HUDEP-2 (cell line): ENCODE measurements around the gene SLC38A11.
"Not testable (repeated sequence)": the region's sequence is repeated elsewhere in the genome, so short reads cannot be mapped to it uniquely, and the experiment has no call there.

ENCODE experiments used
- DNase-seq, 76 experiments: peaks; one replicate each; lab custom pipeline; 2025; ENCODE audit not compliant: unreplicated experiment in 76 of 76; lab: John Stamatoyannopoulos, UW

The SLC38A11 gene

DNA sequence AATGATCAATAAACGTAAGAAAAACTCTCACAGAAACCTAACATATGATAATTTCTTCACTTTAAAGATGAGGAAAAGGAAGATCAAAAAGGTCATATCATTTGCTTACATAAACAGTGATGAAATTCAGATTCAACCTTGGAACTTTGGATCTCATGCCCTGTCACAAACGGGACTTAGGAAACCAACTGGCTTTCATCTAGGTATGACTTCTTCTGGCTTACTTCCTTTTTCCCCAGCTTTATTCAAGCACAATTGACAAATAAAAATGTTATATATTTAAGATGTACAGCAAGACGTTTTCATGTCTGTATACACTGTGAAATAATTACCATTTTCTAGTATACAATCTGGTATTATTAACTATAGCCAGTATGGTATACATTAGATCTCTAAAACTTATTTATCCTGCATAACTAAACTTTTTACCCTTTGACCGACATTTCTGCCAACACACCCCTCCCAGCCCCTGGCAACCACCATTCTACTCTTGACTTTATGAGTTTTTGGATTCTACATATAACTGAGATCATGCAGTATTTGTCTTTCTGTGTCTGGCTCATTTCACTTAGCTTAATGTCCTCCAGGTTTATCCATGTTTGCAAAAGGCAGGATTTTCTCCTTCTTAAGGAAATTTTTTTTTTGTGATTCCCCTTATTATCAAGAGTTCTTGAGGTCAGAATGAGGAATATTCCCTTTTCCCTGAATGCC lies 67.7 kb downstream of the SLC38A11 start:
- no peak for DNase-seq

DNA sequence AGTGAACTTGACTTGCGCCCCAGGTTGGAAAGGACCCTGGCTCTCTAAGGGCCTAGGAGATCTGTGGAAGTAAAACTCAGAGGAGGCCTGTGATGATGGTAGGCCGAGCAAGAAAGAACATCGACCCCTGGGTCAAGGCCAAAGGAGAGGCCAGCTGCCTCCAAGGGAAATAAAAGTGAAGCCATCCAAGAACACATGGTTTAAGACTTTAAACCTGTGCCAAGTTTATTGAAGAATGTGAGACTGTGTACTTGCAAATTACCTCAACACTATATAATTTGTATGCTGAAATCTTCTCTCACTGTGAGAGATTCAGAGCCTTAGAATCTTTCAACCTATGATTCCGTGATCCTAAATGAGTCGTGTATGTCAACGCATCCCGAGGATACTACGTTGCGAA lies 73.0 kb downstream of the SLC38A11 start:
- DNase-seq: no peak

DNA sequence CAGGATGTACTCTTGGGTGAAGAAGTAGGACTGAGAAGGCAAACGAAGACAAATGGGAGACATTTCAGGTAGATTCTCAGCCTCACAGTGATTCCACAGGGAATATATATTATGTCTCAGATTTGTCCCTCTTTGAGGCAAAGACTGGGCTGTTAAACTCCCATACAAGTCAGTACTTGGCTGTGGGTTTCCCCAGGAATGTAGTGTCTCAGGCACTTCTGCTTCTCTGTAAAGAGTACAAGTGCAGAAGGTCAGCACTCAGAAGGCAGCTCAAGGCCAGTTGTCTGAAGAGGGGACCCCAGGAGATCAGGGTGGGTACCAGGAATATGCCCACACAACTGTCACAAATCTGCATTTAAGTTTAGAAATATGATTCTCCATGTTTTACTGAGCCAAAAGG lies 73.8 kb downstream of the SLC38A11 start:
- DNase-seq: no peak

DNA sequence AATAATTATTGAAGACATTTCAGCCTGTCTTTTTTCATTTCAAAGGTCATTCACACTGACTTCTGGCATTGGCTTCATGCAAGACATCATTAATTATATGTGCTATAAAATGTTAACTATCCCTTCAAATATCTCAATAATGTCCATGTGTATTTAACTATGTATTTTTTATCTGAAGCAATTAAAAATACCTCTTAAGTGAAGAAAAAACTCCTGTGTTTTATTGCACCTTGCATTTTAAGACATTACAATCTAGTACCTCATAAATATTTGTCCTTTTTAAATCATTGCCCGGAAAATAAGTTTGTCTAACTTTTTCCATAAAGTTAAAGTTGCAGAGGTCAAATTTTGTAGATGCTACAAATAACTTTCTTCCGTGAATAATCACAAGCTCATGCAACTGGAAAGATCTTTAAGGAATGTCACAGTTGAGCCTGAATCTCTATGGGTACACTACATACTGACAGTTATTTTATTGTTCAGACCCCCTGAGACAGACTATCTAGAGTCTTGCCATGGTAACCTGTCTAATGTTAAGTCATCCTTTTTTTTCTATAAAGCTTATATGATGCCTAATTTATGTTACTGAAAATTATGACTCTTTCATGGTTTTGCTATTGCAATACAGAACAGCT lies 75.3 kb downstream of the SLC38A11 start:
- DNase-seq: no peak

DNA sequence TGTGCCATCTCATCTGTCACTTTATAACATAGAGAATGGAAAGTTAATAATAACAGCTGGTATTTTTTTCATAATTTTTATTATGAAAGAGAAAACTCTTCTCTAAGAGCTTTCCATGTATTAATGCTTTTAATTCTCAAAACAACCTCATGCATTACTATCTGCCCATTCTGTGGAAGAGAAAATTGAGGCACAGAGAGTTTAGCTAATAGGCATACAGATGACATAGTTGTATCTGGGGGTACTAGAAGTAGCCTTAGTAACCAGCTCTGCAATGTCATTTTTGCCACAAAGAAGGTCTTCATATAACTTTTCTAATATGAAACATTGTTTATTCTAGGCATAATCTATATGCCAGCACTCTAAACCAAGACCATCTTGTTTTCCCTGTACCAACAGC lies 77.4 kb downstream of the SLC38A11 start:
- no peak for DNase-seq

DNA sequence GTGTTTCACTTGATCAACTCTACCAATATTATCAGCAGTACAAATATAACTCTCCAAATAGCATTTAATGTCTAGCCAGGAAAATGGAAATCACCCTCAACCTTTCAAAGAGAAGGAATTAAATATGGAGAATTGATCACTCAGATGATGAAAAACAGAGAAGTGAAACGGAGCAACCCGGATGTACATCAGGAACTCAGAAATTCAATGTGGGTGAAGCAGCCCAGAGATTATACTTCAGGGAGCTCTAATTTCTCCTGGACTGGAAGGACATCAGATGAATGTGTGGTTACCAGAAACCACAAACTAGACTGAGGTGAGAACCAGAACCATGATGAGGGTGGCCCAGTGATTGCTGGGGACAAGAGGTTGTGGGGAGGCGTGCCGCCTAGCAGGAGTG lies 78.2 kb downstream of the SLC38A11 start:
- DNase-seq: no peak

DNA sequence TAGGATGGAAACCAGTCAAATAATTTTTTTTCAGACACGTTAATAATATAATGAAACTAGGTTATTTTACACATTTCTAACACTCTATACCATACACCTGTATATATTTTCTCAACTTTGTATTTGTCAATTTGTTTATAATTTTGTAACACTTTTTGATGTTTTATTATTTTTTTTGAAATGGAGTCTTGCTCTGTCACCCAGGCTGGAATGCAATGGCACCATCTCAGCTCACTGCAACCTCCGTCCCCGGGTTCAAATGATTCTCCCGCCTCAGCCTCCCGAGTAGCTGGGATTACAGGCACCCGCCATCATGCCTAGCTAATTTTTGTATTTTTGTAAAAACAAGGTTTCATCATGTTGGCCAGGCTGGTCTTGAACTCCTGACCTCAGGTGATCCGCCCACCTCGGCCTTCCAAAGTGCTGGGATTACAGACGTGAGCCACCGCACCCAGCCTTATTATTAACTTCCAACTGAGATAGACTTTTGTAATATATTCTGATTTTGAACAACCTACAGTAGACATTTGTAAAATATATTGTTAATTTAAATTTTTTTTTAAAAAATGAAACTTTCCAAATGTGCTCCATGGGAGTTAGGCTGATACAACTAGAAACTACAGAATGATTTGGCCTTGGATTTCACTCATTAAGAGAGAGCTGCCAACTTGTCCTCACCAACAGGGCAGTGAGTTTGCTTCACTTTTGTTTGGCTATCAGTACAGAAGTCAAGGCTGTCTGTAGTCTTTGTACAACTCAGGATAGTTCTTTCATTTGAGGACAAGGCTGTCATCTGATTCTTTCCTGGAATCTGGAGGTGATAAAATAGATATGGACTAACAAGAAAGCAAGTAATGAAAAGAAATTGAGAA lies 79.8 kb downstream of the SLC38A11 start:
- DNase-seq: no peak

DNA sequence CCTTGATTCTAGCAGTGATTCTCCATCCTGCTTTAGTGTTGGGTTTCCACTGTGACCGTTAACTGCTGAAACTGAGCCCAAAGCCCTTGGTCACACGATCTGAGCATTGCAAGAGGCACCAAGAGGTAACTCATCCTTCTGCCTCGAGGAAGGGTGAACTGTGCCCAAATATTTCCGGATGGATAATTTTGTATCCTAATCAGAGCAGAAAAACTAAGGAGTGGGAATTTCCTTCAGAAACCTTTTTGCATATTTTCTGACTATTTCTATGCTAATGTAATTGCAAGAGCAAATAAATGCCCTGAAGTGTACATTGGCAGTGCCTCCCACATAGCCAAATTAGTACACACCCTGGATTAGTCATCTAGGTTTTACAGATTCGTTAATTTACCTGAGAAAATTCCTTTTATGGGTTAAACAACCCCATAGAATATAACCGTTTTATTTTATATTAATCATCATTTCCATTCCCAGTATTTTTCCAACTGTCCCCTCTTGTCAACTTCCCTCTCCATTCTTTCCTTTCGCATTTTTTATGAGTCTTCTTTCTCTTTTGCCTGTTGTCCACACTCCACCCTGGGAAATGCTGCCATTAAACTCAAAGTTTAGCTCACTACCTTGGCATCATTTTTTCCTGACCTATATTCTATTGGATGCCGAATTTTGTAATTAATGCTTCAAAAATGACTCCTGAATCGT lies 82.0 kb downstream of the SLC38A11 start:
- no peak for DNase-seq

DNA sequence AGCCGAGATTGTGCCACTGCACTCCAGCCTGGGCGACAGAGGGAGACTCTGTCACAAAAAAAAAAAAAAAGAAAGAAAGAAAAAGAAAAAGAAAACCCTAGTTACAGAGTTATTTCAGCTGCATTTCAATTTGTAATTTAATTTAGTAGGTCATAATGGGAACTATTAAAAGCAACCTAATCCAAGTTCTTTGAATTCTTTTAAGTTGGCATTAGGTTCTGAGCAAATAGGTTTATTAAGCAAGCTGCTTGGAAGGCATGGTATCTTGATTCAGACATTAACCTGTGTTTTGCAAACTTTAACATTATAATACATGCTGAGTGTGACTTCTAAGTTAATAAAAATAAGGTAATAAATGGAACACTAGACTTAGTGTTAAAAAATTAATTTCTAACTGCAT lies 83.9 kb downstream of the SLC38A11 start:
- DNase-seq: no peak

DNA sequence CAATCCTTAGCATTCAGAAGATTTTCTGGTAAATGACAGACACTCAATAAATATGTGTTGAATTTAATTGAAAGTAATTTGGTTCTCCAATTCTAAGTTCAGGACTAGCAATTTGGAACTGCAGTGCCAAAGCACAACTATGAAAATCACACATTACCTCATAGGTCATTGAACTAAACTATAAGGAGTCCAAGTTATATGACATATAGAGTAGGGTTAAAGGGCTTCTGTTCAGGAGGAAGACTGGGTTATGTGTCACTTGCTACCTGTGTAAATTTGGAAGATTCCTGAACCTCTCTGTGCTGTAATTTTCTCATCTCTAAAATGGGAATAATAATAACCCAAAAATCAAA lies 85.9 kb downstream of the SLC38A11 start:
- no peak for DNase-seq

DNA sequence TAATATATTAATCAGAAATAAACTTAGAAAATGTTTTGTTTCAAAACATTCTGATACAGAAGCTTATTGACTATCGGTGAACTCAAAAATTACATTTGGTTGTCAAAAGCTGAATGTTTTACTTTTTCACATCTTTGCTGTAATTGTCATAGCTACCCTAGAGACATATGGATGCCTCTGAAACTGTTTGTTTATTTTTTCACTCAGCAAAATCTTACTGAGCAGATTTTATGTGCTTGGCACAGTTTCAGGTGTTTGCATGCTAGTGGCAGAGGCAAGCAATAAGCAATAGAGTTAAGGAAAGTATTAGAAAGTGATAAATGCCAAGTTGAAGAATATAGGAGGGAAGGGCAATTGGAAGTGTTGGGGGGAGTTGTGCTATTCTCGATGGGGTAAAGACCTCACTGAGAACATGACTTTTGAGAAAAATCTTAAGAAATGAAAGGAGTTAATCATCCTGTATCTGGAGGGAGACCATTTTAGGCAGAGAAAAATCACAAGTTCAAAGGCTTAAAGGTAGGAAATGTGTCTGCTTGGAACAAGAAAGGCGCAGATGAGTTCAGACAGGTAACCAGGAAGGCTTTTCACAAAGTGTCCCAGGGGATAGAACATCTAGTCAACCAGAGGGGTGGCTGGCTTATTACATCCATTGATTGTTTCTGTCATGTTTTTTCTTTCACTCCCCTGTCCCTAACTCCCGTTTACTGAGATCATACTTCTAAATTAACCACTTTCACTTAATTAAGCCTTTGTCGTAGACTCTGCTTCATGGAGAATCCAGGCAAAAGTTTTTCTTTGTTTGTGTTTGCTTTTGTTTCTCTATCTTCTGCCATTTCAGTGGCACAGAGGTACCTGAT lies 86.5 kb downstream of the SLC38A11 start:
- DNase-seq: no peak

DNA sequence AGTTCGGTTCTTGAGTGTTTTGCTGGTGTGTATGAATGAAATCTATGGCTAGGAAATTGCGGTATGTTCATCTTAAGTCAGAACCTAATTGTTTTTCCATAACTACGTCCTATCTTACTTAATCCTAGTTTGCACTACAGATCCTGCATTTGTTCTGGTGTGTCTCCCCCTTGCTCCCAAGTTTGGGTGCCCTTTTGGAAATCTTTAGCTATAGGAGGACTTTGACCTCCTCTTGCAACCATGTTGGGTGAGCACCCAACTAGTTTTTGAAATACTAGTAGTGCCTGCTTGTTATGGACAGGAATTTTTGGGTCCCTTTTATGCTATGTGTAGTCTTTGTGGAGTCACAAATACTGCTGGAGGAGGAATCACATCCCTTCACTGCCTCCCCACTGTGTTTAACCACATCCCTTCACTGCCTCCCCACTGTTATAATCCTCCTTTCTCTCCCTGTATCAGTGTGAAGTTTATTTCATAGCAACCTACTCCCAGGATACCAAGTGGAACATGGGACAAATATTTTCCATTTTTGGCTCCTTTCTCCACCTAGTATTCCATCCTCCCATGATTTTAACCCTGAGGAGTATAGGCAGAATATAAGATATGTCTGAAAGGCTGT lies 87.4 kb downstream of the SLC38A11 start:
- DNase-seq: no peak

DNA sequence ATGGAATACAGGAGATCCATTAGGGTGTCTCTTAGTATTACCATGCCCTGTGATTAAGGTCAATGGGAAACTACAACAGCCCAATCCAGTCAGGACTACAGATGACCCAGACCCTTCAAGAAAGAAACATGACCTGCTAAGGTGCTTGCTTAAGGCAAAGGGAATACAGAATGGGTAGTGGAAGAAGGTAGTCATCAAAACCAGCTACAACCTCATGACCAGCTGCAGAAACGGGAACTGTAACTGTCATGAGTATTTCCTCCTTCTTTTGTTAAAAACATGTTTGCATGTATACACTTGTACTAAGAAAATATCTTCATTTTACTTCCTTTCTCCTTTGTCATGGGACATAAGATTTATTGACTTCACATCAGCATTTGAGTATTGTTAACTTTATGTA lies 88.9 kb downstream of the SLC38A11 start:
- not testable (repeated sequence) for DNase-seq

DNA sequence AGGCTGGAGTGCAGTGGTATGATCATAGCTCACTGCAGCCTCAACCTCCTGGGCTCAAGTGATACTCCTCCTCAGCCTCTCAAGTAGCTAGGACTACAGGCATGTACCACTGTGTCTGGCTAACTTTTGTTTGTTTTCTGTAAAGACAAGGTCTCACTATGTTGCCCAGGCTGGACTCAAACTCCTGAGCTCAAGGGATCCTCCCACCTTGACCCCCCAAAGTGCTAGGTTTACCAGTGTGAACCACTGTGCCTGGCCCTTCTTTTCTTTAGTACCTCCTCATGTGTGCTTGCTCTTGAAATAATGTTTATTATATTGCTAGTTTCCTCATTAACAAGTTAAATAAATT lies 94.7 kb downstream of the SLC38A11 start:
- DNase-seq: no peak

DNA sequence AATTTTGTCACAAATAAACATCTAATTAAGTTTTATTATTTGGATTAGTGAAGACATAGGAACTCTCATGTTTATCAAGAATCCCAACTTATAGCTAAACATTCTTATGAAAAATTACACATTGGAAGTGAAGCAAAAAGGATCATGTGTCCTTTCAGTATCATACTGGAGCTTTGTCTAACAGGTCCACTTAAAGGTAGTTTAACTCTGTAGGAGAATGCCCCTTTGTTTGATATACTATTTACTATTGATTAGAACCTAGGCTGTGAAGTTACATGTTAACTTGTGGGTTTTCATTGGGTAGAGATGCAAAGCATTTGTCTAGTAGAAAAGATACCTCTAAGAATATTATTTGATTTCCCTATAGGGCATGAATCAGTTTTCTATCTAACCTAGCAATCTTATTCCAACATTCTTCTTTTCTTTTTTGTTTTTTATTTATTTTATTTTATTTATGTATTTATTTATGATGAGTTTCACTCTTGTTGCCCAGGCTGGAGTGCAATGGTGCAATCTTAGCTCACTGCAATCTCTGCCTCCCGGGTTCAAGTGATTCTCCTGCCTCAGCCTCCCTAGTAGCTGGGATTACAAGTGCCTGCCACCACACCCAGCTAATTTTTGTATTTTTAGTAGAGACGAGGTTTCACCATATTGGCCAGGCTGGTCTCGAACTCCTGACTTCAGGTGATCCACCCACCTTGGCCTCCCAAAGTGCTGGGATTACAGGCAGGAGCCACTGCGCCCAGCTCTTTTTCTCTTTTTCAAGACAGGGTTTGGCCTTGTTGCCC lies 95.2 kb downstream of the SLC38A11 start:
- not testable (repeated sequence) for DNase-seq

DNA sequence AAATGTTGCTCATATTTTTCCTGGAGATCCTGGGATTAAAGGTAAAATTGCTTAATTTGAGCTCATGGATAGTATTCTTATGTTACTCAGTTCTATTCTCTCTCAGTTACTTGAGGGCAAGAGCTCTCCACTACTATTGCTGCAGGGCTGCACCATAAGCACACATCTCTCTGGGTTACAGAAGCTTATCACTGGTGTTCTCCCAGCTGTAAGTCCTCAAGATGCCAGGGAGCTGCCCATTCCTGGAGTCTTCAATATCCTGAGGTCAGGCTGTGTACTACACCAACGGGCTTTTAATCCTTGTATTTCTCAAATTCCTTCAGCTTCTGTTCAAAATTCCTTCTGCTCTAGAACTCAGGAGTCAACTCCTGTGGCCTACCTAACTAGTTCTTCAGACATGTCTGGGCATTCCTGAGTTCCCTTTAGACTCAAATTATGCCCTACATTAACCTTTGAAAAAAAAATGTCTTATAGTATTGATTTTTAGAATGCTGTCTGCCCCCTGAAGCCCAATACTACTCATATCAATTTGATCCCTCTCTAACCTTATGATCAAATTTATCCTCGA lies 96.0 kb downstream of the SLC38A11 start:
- DNase-seq: no peak

DNA sequence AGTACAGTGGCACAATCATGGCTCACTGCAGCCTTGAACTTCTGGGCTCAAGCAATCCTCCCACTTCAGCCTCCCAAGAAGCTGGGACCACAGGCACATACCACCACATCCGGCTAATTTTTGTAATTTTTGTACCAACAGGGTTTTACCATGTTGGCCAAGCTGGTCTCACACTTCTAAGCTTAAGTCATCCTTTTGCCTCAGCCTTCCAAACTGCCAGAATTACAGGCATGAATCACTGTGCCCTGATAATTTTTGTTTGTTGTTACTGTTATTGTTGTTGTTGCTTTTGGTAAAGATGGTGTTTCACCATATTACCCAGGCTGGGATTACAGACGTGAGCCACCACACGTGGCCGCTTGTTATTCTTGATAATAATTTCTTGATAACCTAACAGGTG lies 103.2 kb downstream of the SLC38A11 start:
- no peak for DNase-seq

DNA sequence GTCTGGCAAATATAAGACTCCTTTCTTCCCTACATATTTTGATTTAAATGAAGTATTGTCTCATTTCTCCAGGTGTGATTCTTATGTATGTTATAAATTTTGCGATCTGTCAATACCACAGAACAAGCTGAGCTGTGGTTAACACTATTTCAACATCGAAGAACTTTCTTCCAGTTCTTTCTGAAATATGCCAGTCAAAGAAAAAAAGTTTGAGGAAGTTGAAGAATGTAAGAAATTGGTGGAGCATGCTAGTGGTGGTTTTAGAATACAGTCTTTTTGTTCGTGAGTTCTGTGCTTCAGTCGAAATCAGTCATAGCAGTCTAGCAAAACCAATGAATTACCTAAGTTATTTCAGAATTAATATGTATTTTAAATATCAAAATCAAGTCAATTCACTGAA lies 105.1 kb downstream of the SLC38A11 start:
- no peak for DNase-seq

DNA sequence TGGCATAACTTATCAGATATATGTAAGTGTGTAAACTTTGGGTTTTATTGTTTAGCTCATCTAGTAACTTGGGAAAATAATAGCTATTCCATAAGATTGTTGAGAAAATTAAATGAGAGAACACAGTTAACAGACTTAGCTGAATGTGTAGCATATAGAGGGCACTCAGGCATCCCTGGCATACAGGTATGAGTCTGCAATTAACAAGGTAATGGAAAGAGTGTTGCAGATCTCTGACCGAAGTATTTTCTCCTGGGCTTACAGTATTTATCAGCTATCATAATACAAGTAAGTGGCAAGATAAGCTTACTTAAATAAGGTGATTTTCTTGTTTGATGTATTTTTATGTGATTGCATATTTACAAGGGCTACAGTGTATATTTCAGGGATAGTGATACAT lies 105.8 kb downstream of the SLC38A11 start:
- DNase-seq: no peak
